GM18873 (cell line): ENCODE results near the gene KLC1.

Source experiments
- ATAC-seq: cut with Tn5 transposase; IDR thresholded peaks from one replicate; pipeline ENCODE4 v1.9.1; 2021; ENCODE audit warnings: mild to moderate bottlenecking, moderate library complexity, moderate number of reproducible peaks; ENCODE audit not compliant: unreplicated experiment, low FRiP score

The KLC1 gene

GRCh38 chr14:103687712-103688111, 58.7 kb downstream of the KLC1 start:
- ATAC-seq = no peak

- no peak for ATAC-seq
Observed at GRCh38 chr14:103688441-103688840, 59.4 kb downstream of the KLC1 start.

- ATAC-seq = no peak
Observed at GRCh38 chr14:103688906-103689902, 60.2 kb downstream of the KLC1 start.

GRCh38 chr14:103690332-103690731, 61.3 kb downstream of the KLC1 start:
- no peak for ATAC-seq

- peak; percentile 58 for ATAC-seq
Observed at GRCh38 chr14:103691655-103692054, 62.6 kb downstream of the KLC1 start.

DNA sequence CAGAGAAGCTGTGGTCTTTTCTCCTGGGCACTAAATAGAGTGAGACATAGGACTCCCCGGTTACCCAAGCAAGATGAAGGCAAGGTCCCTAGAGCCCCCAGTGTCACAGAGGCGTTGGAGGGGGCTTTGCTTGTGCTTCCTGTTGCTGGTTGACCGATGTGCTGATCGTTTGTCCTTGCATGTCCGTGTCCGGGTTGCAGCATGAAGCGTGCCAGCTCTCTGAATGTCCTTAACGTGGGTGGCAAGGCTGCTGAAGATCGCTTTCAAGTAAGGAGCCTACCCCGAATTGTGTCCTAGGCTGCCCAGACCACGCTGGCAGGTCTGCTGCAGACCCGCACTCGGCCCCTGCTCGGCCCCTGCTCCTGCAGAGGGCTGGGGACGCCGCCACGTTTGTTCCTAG, 63.1 kb downstream of the KLC1 start:
- ATAC-seq = no peak

- no peak for ATAC-seq
Observed at GRCh38 chr14:103692871-103693270, 63.9 kb downstream of the KLC1 start.

- no peak for ATAC-seq
Observed at GRCh38 chr14:103693515-103693914, 64.5 kb downstream of the KLC1 start.

DNA sequence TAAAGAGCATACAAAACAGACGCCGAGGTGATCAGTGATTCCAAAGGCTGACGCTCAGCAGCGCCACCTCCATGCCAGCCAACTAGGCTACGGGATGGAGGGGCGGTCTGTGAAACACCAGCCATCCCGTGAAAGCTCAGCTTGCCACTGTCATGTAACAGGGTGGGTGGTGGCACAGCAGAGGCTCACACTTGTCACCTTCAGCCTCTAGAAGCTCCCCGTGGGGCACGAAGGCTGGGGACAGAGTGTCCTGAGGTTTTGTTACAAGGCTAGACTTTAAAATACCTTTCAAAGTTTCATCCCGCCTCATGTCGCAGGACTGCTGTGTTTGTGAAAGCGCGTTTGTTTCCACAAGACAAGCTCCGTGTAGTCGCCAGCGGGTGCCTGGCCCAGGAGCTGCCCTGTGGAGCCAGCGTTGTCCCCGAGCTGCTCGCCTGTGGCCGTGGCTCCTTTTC, 65.6 kb downstream of the KLC1 start:
- no peak for ATAC-seq

DNA sequence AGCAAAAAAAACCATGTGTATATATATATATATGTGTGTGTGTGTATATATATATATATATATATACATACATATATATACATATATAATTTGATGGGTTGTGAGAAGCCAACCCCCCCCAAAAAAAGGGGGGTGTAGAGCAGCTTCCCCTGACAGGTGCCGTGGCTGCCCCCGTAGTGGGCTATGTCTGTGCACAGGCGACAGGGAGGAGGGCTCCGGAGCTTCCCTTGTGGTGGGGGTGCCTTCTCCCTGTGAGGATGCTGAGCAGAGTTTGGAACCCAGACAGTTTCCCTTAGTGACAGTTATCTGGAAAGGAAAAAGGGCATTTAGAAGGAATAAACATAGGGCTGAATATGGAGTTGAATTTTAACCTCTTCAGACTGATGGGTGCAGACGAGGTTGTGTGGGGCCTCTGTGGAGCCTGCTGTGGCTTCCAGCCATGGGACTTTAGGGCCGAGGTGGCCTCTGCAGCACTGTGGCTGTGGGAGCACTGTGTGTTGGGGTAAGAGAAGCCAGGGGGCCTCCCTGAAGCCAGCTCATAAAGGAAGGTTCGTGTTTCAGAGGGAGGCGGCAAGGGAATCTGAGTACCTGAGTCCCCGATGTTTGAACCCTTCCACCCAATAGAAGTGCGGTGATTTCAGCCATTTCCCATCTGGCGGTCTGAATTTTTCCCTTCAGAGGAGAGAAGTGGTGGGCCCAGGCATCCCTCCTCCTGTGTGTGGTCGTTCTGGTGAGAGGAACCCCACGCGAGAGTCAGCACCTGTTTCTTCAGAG, 66.5 kb downstream of the KLC1 start:
- no peak for ATAC-seq

DNA sequence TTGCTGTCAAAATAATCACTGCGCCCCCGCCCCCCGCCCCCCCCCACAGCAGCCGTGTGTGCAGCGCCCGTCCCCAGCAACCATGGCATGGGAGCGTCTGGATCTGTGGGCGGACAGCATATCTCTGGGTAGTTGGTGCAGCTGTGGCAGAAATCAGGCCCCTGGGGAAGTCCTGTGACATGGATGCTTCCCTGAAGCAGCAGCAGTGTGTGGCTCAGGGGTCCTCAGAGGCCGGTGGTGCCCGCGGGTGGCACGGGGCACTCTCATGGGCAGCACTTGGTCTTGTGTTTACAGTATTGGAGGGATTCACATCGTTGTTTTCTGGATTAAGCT, 67.0 kb downstream of the KLC1 start:
- no peak for ATAC-seq

- ATAC-seq = no peak
Observed at GRCh38 chr14:103696466-103697071, 67.6 kb downstream of the KLC1 start.

GRCh38 chr14:103697206-103697602, 68.2 kb downstream of the KLC1 start:
- no peak for ATAC-seq

- no peak for ATAC-seq
Observed at GRCh38 chr14:103697603-103698379, 68.8 kb downstream of the KLC1 start.

DNA sequence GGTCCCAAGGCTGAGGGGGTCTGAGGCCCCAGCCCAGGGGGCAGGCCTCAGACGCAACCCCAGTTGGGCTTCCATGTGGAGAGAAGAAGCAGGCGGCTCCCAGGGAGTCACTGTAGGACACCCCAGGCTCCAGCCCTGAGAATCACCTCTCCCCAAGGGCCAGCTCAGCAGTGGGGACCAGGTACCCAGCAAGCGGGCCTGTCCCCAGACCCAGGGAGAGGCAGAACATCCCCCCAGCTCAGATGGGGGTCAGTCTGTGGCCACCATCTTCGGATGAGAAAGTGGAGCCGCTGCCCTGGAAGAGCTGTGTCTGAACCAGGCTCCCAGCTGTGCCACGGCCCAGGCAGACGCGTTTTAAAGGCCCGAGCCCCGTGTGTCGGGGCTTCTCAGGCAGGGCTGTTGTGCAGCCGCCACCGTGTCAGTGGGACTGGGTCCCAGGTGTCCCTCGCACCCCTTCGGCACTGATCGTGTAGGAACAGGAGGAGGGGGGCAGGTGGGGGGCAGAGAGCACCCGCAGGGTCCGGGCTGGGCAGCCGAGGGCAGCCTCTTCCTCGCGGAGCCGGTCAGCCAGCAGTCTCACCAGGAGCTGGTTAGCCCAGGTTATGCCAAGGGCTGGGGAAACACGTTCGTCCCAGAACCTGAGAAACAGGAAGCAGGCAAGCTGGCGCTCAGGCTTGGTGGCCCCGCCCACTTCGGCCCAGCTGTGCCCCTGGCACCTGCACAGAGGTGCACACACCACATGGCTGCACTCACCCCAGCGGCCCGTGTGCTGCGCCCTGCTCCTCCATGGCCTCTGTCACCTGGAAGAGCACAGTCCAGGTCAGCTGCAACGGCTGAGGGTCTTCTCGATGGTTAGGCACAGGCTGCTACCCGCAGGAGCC, 69.6 kb downstream of the KLC1 start:
- ATAC-seq = no peak

GRCh38 chr14:103699261-103699661, 70.2 kb downstream of the KLC1 start:
- no peak for ATAC-seq

GRCh38 chr14:103699901-103700752, 71.1 kb downstream of the KLC1 start:
- no peak for ATAC-seq

DNA sequence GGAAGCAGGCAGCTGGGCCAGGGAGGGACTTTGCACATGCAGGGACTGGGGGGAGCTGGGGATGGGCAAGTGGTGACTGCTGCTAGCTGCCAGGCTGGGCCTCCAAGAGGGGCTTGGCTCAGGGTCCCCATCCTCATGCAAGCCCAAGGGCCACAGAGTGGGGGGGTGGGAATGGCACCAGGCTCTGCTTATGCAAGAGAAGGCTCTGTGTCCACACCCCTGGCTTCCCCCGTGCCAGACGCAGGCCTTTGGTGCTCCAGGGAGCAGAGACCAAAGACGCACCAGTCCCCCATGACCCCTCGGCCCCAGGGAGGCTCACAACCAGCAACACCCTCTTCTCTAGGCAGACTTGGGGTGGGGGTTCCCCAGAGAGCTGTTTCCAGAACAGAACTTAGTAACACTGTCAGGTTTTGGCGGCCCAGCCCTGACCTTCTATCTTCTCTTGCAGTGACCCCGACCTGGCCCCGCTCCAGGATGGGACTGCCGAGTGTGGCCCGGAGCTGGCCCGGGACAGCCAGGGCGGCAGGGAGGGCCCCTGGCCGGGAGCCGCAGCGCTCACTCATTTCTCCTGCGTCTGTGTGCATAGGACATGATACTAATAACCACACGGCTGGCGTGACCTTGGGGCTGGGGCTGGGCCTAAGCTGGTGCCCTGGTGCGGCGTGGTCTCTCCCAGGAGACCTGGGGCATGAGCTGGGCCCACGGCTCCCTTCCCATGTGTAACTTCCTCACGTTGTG, 71.9 kb downstream of the KLC1 start:
- no peak for ATAC-seq
